Thyroid gland (tissue), 4 donors: ENCODE measurements around the gene ZNF268.

Experiments
- POLR2A ChIP-seq, 2 donors: fragments of 450-650 bp; IDR thresholded peaks; one replicate each; pipeline ENCODE4 v1.6.1; 2017; ENCODE audit warnings: antibody characterized with exemption in 2 of 2, mild to moderate bottlenecking in 2 of 2, moderate library complexity in 1 of 2
- TF ChIP-seq, protein P1 (sequence below), 6 experiments: fragments of 200-600 bp in 3 of 6; fragments of 450-650 bp in 3 of 6; sonication (generic) in 3 of 6; IDR thresholded peaks; one replicate each; pipeline ENCODE4 v1.5.1; 2016 to 2019; ENCODE audit warnings: antibody characterized with exemption in 6 of 6, mild to moderate bottlenecking in 2 of 6, inconsistent platforms in 1 of 6, moderate library complexity in 1 of 6

DNA sequence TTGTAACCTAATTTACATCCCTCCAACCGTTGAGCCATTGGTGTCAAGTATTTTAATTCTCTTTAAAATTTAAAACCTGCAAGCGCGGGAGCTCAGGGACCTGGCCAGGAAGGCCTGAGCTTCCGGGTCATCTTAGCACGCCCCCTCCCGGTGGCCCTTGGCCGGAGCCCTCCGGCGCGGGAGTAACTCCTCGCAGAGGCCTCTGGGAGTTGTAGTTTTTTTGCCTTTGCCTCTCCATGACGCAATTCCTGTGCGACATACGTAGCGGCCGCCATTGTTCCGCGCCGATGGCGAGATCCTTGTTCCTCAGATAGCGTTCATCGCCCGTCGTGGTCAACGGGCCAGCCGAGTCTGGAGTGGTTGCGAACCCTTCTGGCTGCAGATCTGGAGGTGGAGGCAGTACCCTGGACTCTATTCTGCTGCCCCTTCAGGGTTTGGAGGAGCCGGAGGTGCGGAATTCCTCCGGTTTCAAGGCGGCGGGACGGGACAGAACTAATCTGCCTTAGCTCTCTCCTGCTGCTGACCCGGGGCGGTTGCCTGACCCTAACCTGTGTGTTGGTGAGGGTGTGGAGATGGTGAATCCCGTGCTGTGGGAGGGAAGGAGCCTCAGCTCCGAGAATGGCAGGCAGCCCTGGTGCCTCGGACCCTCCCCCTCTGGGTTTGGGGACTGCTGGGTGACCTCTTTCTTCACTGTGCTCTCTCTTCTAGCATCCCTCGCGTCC, at the start of gene ZNF268:
- TF ChIP-seq, protein P1, sequence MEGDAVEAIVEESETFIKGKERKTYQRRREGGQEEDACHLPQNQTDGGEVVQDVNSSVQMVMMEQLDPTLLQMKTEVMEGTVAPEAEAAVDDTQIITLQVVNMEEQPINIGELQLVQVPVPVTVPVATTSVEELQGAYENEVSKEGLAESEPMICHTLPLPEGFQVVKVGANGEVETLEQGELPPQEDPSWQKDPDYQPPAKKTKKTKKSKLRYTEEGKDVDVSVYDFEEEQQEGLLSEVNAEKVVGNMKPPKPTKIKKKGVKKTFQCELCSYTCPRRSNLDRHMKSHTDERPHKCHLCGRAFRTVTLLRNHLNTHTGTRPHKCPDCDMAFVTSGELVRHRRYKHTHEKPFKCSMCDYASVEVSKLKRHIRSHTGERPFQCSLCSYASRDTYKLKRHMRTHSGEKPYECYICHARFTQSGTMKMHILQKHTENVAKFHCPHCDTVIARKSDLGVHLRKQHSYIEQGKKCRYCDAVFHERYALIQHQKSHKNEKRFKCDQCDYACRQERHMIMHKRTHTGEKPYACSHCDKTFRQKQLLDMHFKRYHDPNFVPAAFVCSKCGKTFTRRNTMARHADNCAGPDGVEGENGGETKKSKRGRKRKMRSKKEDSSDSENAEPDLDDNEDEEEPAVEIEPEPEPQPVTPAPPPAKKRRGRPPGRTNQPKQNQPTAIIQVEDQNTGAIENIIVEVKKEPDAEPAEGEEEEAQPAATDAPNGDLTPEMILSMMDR (IDR thresholded peaks at IDR 0.05): peak; percentile 43 to 78 (median 62)
- TF ChIP-seq POLR2A (IDR thresholded peaks at IDR 0.05): peak in 1 of 2 donors; percentile 40
